ENCODE measurements around the gene MAST4.

DNA sequence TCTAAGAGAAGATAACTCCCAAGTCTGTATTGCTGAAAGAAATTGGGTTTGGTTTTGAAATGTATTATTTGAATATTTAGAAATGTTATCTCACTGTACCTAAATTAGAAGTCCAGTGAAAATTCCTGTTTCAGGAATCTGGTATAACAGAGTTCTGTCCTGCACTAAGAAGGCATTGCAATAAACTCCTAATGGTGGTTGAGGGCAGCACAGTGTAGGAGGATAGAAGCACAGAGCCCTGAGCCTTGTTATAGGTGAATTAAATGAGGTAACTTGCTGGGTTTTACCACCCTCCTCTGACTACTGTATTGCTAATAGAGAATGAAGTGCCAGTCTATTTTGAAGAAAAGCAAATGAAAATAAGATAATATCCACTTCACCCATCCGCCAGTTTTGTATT is 457.0 kb downstream of the MAST4 start:
- TF ChIP-seq, protein P1, sequence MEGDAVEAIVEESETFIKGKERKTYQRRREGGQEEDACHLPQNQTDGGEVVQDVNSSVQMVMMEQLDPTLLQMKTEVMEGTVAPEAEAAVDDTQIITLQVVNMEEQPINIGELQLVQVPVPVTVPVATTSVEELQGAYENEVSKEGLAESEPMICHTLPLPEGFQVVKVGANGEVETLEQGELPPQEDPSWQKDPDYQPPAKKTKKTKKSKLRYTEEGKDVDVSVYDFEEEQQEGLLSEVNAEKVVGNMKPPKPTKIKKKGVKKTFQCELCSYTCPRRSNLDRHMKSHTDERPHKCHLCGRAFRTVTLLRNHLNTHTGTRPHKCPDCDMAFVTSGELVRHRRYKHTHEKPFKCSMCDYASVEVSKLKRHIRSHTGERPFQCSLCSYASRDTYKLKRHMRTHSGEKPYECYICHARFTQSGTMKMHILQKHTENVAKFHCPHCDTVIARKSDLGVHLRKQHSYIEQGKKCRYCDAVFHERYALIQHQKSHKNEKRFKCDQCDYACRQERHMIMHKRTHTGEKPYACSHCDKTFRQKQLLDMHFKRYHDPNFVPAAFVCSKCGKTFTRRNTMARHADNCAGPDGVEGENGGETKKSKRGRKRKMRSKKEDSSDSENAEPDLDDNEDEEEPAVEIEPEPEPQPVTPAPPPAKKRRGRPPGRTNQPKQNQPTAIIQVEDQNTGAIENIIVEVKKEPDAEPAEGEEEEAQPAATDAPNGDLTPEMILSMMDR (IDR thresholded peaks at IDR 0.05), result no peak
- no peak for TF ChIP-seq POLR2A (IDR thresholded peaks at IDR 0.05)

Data from esophagus squamous epithelium (tissue), 4 donors.